ENCODE results near the gene WWOX. TPM values are rescaled to one million over a fixed set of nuclear protein-coding genes. Genes with fewer than 3 reads are reported as not detected.
A peak's percentile ranks its signal among the peaks of the same experiment; 100 is the strongest.

The WWOX gene
- total RNA-seq, 2 donors from 2014 or later, result 30.0 to 35.4 TPM

GRCh38 chr16:78437352-78437968, 338.0 kb downstream of the WWOX start:
- Histone ChIP-seq H3K9me3 (ENCODE audit: control insufficient read depth, low read length) (no peaks in the 10 kb centered on the region), H3K9ac (ENCODE audit: extremely low read depth, low read length, poor library complexity, severe bottlenecking) (no peak overlapping the region), H3K27me3 (ENCODE audit: control insufficient read depth, insufficient read depth, low read length, poor library complexity, severe bottlenecking) (no peaks in the 10 kb centered on the region), H3K36me3 (ENCODE audit: control insufficient read depth, insufficient read depth, low read length) (peaks cover 16% of the 10 kb centered on the region), H3K27ac (ENCODE audit: low read depth, low read length) (no peak overlapping the region), H3K4me1 (ENCODE audit: control insufficient read depth, insufficient read depth, low read length) (no peaks in the 10 kb centered on the region), H3K4me3 (ENCODE audit: low read length) (no peak overlapping the region)
- peaks cover 12% of the 10 kb centered on the region for H3K4me1 Mint-ChIP-seq
- peaks cover 7% of the 10 kb centered on the region for H3K36me3 Mint-ChIP-seq (ENCODE audit: low read depth)
- H3K9me3 Mint-ChIP-seq, result no peaks in the 10 kb centered on the region
- H3K27ac Mint-ChIP-seq, result no peak overlapping the region
- H3K27me3 Mint-ChIP-seq (ENCODE audit: insufficient read depth), result peaks cover 33% of the 10 kb centered on the region
- WGBS, 2 experiments (ENCODE audit: insufficient coverage in 1 of 2, insufficient read length in 1 of 2), result 50 to 100% methylated on average over 1 to 2 of the region's 6 CpGs
- no peak overlapping the region for H3K4me3 Mint-ChIP-seq
- DNase-seq, result peak; percentile 65
- peak; percentile 97 for TF ChIP-seq CTCF (conservative IDR thresholded peaks at IDR 0.05)

DNA sequence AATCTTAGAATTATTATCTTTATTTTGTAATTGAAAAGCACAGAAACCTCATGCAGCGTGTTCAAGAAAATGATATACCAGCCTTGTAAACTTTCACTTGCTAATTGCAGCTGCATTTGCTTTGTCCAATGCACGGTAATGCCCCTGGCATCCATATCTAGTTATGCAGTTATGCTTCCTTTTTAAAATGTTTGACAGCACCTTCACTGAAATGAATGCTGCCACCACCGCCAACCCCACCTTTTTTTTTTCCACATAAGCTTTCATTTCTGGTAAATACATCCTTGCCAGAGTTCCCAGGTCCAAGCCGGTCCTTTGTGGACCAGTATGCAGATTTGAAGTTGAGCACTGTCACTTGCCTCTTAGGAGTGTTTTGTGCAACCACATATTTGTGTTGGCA, 338.8 kb downstream of the WWOX start:
- no peak for TF ChIP-seq CTCF (conservative IDR thresholded peaks at IDR 0.05)
- Histone ChIP-seq H3K4me1 (ENCODE audit: control insufficient read depth, insufficient read depth, low read length) (no peaks in the 10 kb centered on the region), H3K4me3 (ENCODE audit: low read length) (no peak overlapping the region), H3K27me3 (ENCODE audit: control insufficient read depth, insufficient read depth, low read length, poor library complexity, severe bottlenecking) (no peaks in the 10 kb centered on the region), H3K27ac (ENCODE audit: low read depth, low read length) (no peak overlapping the region), H3K9ac (ENCODE audit: extremely low read depth, low read length, poor library complexity, severe bottlenecking) (no peak overlapping the region), H3K36me3 (ENCODE audit: control insufficient read depth, insufficient read depth, low read length) (peaks cover 8% of the 10 kb centered on the region), H3K9me3 (ENCODE audit: control insufficient read depth, low read length) (no peaks in the 10 kb centered on the region)
- Mint-ChIP-seq H3K36me3 (ENCODE audit: low read depth) (no peaks in the 10 kb centered on the region), H3K4me3 (no peak overlapping the region), H3K27me3 (ENCODE audit: insufficient read depth) (peaks cover 33% of the 10 kb centered on the region), H3K27ac (no peak overlapping the region), H3K4me1 (peaks cover 15% of the 10 kb centered on the region), H3K9me3 (no peaks in the 10 kb centered on the region)
- no peak for DNase-seq
- 88 to 96% methylated on average over 2 to 4 of the region's 4 CpGs for WGBS, 2 experiments (ENCODE audit: insufficient coverage in 1 of 2, insufficient read length in 1 of 2)

- Mint-ChIP-seq H3K27ac (no peak overlapping the region), H3K27me3 (ENCODE audit: insufficient read depth) (peaks cover 33% of the 10 kb centered on the region), H3K4me3 (no peak overlapping the region)
Measured at GRCh38 chr16:78438632-78439031, 339.2 kb downstream of the WWOX start.

More at GRCh38 chr16:78438632-78439031, 339.2 kb downstream of the WWOX start:
- Histone ChIP-seq H3K4me1 (ENCODE audit: control insufficient read depth, insufficient read depth, low read length) (no peaks in the 10 kb centered on the region), H3K27me3 (ENCODE audit: control insufficient read depth, insufficient read depth, low read length, poor library complexity, severe bottlenecking) (no peaks in the 10 kb centered on the region), H3K4me3 (ENCODE audit: low read length) (no peak overlapping the region), H3K27ac (ENCODE audit: low read depth, low read length) (no peak overlapping the region), H3K36me3 (ENCODE audit: control insufficient read depth, insufficient read depth, low read length) (peaks cover 5% of the 10 kb centered on the region), H3K9me3 (ENCODE audit: control insufficient read depth, low read length) (no peaks in the 10 kb centered on the region), H3K9ac (ENCODE audit: extremely low read depth, low read length, poor library complexity, severe bottlenecking) (no peak overlapping the region)
- no peak for DNase-seq
- Mint-ChIP-seq H3K36me3 (ENCODE audit: low read depth) (no peaks in the 10 kb centered on the region), H3K4me1 (peaks cover 20% of the 10 kb centered on the region), H3K9me3 (no peaks in the 10 kb centered on the region)
- 96 to 98% methylated on average over 7 to 12 of the region's 13 CpGs for WGBS, 2 experiments (ENCODE audit: insufficient coverage in 1 of 2, insufficient read length in 1 of 2)
- TF ChIP-seq CTCF (conservative IDR thresholded peaks at IDR 0.05), result no peak

All from endodermal cell (in vitro differentiated cells).